ENCODE results near the gene FAM162B. TPM values are rescaled to one million over a fixed set of nuclear protein-coding genes. Genes with fewer than 3 reads are reported as not detected.

FAM162B gene
- total and polyA plus RNA-seq, 2 donors (not counting 3 experiments of a cell fraction or from before 2014, with no cell fraction given): 0.36 TPM; not detected in 1

- H3K36me3 ChIP-seq (ENCODE audit: control insufficient read depth in 2 of 2, extremely low read depth in 1 of 2, insufficient read depth in 2 of 2, low read length in 2 of 2): no peaks in the 10 kb centered on the region
- H3K79me2 ChIP-seq (ENCODE audit: control insufficient read depth, insufficient read depth, low read length): no peaks in the 10 kb centered on the region
- H3K9me3 ChIP-seq (replicated peaks; ENCODE audit: control insufficient read depth, insufficient read depth, low read length): no peaks in the 10 kb centered on the region
- H3K4me1 ChIP-seq (ENCODE audit: control insufficient read depth, extremely low read depth, insufficient read depth, low read length): peaks cover 9% of the 10 kb centered on the region
- DNase-seq (ENCODE audit: low read depth, low spot score) (no peak), FAIRE-seq (no peak)
- BruUV-seq (replicated peaks): no TSS peak
- no peak overlapping the region for H2AFZ ChIP-seq (ENCODE audit: low read depth, low read length)
- H3K9me1 ChIP-seq (replicated peaks; ENCODE audit: control insufficient read depth, extremely low read depth, insufficient read depth, low read length): peaks cover 2% of the 10 kb centered on the region
- H3K27me3 ChIP-seq (ENCODE audit: control insufficient read depth in 2 of 2, insufficient read depth in 2 of 2, low read length in 2 of 2): no peaks in the 10 kb centered on the region
- H3K9ac ChIP-seq (replicated peaks; ENCODE audit: extremely low read depth, insufficient read depth, low read length): no peak overlapping the region
- intact Hi-C loops (cut with micrococcal nuclease) (no loop called here), dilution Hi-C loops (cut with MboI; ENCODE audit: extremely low pct_ligation_motif_present, low sequenced_read_pairs) (no loop called here)
- ChIA-PET CTCF (no interaction called here), POLR2A (no interaction called here)
- H4K20me1 ChIP-seq (replicated peaks; ENCODE audit: control insufficient read depth, extremely low read depth, insufficient read depth, low read length): no peaks in the 10 kb centered on the region
- no peak overlapping the region for H3K4me3 ChIP-seq (replicated peaks in 1 of 3; ENCODE audit: insufficient read depth in 1 of 3, low read depth in 1 of 3, low read length in 3 of 3)
- H3K27ac ChIP-seq (ENCODE audit: insufficient read depth, low read depth, low read length): no peak overlapping the region
- TF ChIP-seq POLR2A (IDR thresholded peaks at IDR 0.05; ENCODE audit: low read depth, low read length): no peak
- TF ChIP-seq FOS (IDR thresholded peaks at IDR 0.05; ENCODE audit: borderline replicate concordance, insufficient read depth, low read length): no peak
- TF ChIP-seq POLR2AphosphoS5 (IDR thresholded peaks at IDR 0.05; ENCODE audit: insufficient read depth, low read depth, low read length): no peak
- no peak for TF ChIP-seq MYC (IDR thresholded peaks at IDR 0.05; ENCODE audit: low read depth, low read length)
- TF ChIP-seq JUN (IDR thresholded peaks at IDR 0.05; ENCODE audit: borderline replicate concordance, insufficient read depth, insufficient read length, low read depth): no peak
- TF ChIP-seq CTCF (IDR thresholded peaks at IDR 0.05; ENCODE audit: extremely low read depth in 1 of 2, insufficient read depth in 1 of 2, low read depth in 1 of 2, low read length in 2 of 2): no peak
- TF ChIP-seq MAX (IDR thresholded peaks at IDR 0.05; ENCODE audit: insufficient read depth, insufficient read length): no peak
- TF ChIP-seq EZH2 (IDR thresholded peaks at IDR 0.05; ENCODE audit: borderline replicate concordance, low read depth, low read length, severe bottlenecking): no peak
- TF ChIP-seq GATA2 (IDR thresholded peaks at IDR 0.05; ENCODE audit: insufficient read depth, insufficient read length, low read depth, low read length): no peak
- H3K4me2 ChIP-seq (ENCODE audit: insufficient read depth, low read length): no peak overlapping the region
Measured at GRCh38 chr6:116737004-116737403, 28.5 kb downstream of the FAM162B start.

Data from endothelial cell of umbilical vein (primary cell).